ENCODE data around the gene KLRG1.

- no peak for TF ChIP-seq CTCF (conservative IDR thresholded peaks at IDR 0.05 in 1 of 2, IDR thresholded peaks at IDR 0.05 in 1 of 2; ENCODE audit: extremely low read depth in 1 of 2, insufficient read depth in 1 of 2, low read depth in 1 of 2, low read length in 2 of 2)
- no peak for TF ChIP-seq EZH2 (IDR thresholded peaks at IDR 0.05; ENCODE audit: borderline replicate concordance, low read length)
These were observed 7.5 kb downstream of the KLRG1 start for GRCh38 chr12:8996682-8997405.

All from mammary epithelial cell (primary cell).